ENCODE results near the gene PSMB7. TPM values are rescaled to one million over a fixed set of nuclear protein-coding genes. Genes with fewer than 3 reads are reported as not detected.

Gene PSMB7
- total RNA-seq, 4 donors from 2014 or later = 67.6 to 110 (median 90.8) TPM

DNA sequence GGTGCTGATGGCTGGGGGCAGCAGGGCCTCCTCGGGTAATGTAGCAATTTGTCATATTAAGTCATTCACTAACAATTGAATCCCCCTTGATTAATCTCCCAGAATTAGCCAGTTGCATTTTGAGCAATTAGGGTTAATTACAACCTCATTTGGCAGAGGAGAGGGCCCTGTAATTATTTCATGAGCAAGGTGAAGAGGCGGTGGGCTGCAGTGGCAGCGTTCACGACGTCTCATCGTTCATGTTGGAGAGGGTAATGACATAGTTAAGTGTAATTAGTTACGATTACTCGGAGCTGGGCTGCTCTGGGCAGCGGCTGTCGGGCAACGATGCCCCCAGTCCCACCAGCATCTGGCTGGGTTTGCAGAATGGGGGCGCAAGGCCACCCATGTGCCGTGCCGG, 111.5 kb downstream of the PSMB7 start:
- DNase-seq = no peak

More for the DNA sequence above, 111.5 kb downstream of the PSMB7 start:
- Histone ChIP-seq H3K9me3 (no peaks in the 10 kb centered on the region), H3K27me3 (no peaks in the 10 kb centered on the region), H3K4me3 (no peak overlapping the region), H3K27ac (no peak overlapping the region), H3K4me1 (no peaks in the 10 kb centered on the region), H3K36me3 (peaks cover 0 to 43% (median 0%) of the 10 kb centered on the region in 3 donors)
- TF ChIP-seq CTCF (IDR thresholded peaks at IDR 0.05) (no peak), POLR2A (IDR thresholded peaks at IDR 0.05) (no peak)

Other genes with a start within 250 kb of the PSMB7 start
- 10 to 100 TPM; 38.4 to 77.6 (median 46.9) TPM for gene NEK6, start 157.5 kb downstream of the PSMB7 start, total RNA-seq
- gene ADGRD2, start 35.0 kb upstream of the PSMB7 start, total RNA-seq = not detected
- gene NR5A1, start 92.0 kb upstream of the PSMB7 start, total RNA-seq = under 1 TPM in 1 of 4 donors, not detected in 3; 0.18 TPM